IPS-15b (cell line): Measurements from ENCODE around the gene MED12.

Experiments used
- H3K27me3 ChIP-seq: one replicate; pipeline ENCODE4 v1.6.1; 2013; ENCODE audit warnings: low read length; ENCODE audit not compliant: control insufficient read depth, insufficient read depth
- H3K36me3 ChIP-seq: one replicate; pipeline ENCODE4 v1.6.1; 2013; ENCODE audit warnings: low read length; ENCODE audit not compliant: control insufficient read depth, insufficient read depth
- H3K4me1 ChIP-seq: one replicate; pipeline ENCODE4 v1.6.1; 2013; ENCODE audit warnings: mild to moderate bottlenecking, low read length; ENCODE audit not compliant: control insufficient read depth, insufficient read depth
- H3K4me3 ChIP-seq: one replicate; pipeline ENCODE4 v1.5.1; 2013; ENCODE audit warnings: low read depth, low read length
- H3K9ac ChIP-seq: one replicate; pipeline ENCODE4 v1.6.1; 2013; ENCODE audit warnings: low read depth, mild to moderate bottlenecking, low read length
- H3K9me3 ChIP-seq: one replicate; pipeline ENCODE4 v1.6.1; 2013; ENCODE audit warnings: mild to moderate bottlenecking, low read length; ENCODE audit not compliant: control insufficient read depth, insufficient read depth

MED12 gene

GRCh38 chrX:71111141-71111843, 7.1 kb upstream of the MED12 start, which contains the start of gene IL2RG:
Gene IL2RG, minus strand, starts transcription at chrX:71111577. Its CDS starts 38 bp downstream, at chrX:71111539.
- H3K4me3 ChIP-seq: no peak within 1 kb of the TSS
- H3K4me1 ChIP-seq: no peaks in the 10 kb centered on the region
- H3K9me3 ChIP-seq: no peaks in the 10 kb centered on the region
- H3K27me3 ChIP-seq: peaks cover 61% of the 10 kb centered on the region
- H3K36me3 ChIP-seq: no peaks in the 10 kb centered on the region
- H3K9ac ChIP-seq: no peak within 1 kb of the TSS

GRCh38 chrX:71111921-71112431, 6.4 kb upstream of the MED12 start:
- Histone ChIP-seq H3K9ac (no peak overlapping the region), H3K9me3 (no peaks in the 10 kb centered on the region), H3K36me3 (no peaks in the 10 kb centered on the region), H3K4me1 (no peaks in the 10 kb centered on the region), H3K27me3 (peaks cover 60% of the 10 kb centered on the region), H3K4me3 (no peak overlapping the region)

GRCh38 chrX:71117358-71117757, 1.0 kb upstream of the MED12 start:
- Histone ChIP-seq H3K36me3 (peaks cover 7% of the 10 kb centered on the region), H3K9me3 (peaks cover 6% of the 10 kb centered on the region), H3K27me3 (peaks cover 32% of the 10 kb centered on the region), H3K4me3 (no peak overlapping the region), H3K4me1 (peaks cover 4% of the 10 kb centered on the region), H3K9ac (no peak overlapping the region)

- Histone ChIP-seq H3K9ac (no peak overlapping the region), H3K27me3 (peaks cover 22% of the 10 kb centered on the region), H3K4me3 (peak overlapping the region; percentile 58), H3K9me3 (peaks cover 6% of the 10 kb centered on the region), H3K4me1 (peaks cover 4% of the 10 kb centered on the region), H3K36me3 (peaks cover 7% of the 10 kb centered on the region)
These were observed 664 bp downstream of the MED12 start for GRCh38 chrX:71118985-71119535.

GRCh38 chrX:71128166-71128833, 9.9 kb downstream of the MED12 start:
- Histone ChIP-seq H3K27me3 (no peaks in the 10 kb centered on the region), H3K9me3 (peaks cover 8% of the 10 kb centered on the region), H3K36me3 (peaks cover 7% of the 10 kb centered on the region), H3K4me1 (no peaks in the 10 kb centered on the region), H3K4me3 (no peak overlapping the region), H3K9ac (no peak overlapping the region)

- Histone ChIP-seq H3K9me3 (peaks cover 8% of the 10 kb centered on the region), H3K9ac (no peak overlapping the region), H3K27me3 (no peaks in the 10 kb centered on the region)
These were observed 10.7 kb downstream of the MED12 start for GRCh38 chrX:71128915-71129765.

GRCh38 chrX:71131510-71131909, 13.1 kb downstream of the MED12 start:
- no peak overlapping the region for H3K4me3 ChIP-seq
- H3K9me3 ChIP-seq: peaks cover 2% of the 10 kb centered on the region
- no peaks in the 10 kb centered on the region for H3K4me1 ChIP-seq
- H3K27me3 ChIP-seq: no peaks in the 10 kb centered on the region
- H3K9ac ChIP-seq: no peak overlapping the region
- H3K36me3 ChIP-seq: peaks cover 12% of the 10 kb centered on the region

More at GRCh38 chrX:71128915-71129765, 10.7 kb downstream of the MED12 start:
- Histone ChIP-seq H3K4me3 (no peak overlapping the region), H3K36me3 (peaks cover 7% of the 10 kb centered on the region), H3K4me1 (no peaks in the 10 kb centered on the region)

GRCh38 chrX:71140440-71140839, 22.0 kb downstream of the MED12 start:
- H3K4me3 ChIP-seq: no peak overlapping the region
- H3K9me3 ChIP-seq: peaks cover 3% of the 10 kb centered on the region
- H3K36me3 ChIP-seq: peaks cover 7% of the 10 kb centered on the region
- H3K4me1 ChIP-seq: no peaks in the 10 kb centered on the region
- H3K9ac ChIP-seq: no peak overlapping the region
- no peaks in the 10 kb centered on the region for H3K27me3 ChIP-seq

GRCh38 chrX:71143508-71143907, 25.1 kb downstream of the MED12 start:
- H3K9ac ChIP-seq: no peak overlapping the region
- H3K36me3 ChIP-seq: no peaks in the 10 kb centered on the region
- H3K27me3 ChIP-seq: no peaks in the 10 kb centered on the region
- peaks cover 3% of the 10 kb centered on the region for H3K4me1 ChIP-seq
- no peak overlapping the region for H3K4me3 ChIP-seq
- peaks cover 3% of the 10 kb centered on the region for H3K9me3 ChIP-seq

GRCh38 chrX:71144651-71145050, 26.3 kb downstream of the MED12 start, which contains the start of gene NLGN3:
Gene NLGN3, plus strand, starts transcription at chrX:71144841. Its CDS starts 2,909 bp downstream, at chrX:71147750.
- peaks cover 3% of the 10 kb centered on the region for H3K4me1 ChIP-seq
- no peaks in the 10 kb centered on the region for H3K36me3 ChIP-seq
- no peaks in the 10 kb centered on the region for H3K27me3 ChIP-seq
- no peaks in the 10 kb centered on the region for H3K9me3 ChIP-seq
- H3K4me3 ChIP-seq: peak within 1 kb of the TSS; percentile 54
- no peak within 1 kb of the TSS for H3K9ac ChIP-seq
